H7 (cell line): ENCODE data around the gene SUSD3. TPM values are rescaled to one million over a fixed set of nuclear protein-coding genes. Genes with fewer than 3 reads are reported as not detected.

Experiments used
- DNase-seq: peaks from one replicate; pipeline ENCODE4 v3.0.0; 2012
- H3K27me3 ChIP-seq: 2 replicates; pipeline ENCODE4 v1.6.0; 2011; ENCODE audit warnings: mild to moderate bottlenecking, low read length; ENCODE audit not compliant: control insufficient read depth, insufficient read depth
- H3K36me3 ChIP-seq: replicated peaks from 2 replicates; pipeline ENCODE4 v1.5.1; 2011; ENCODE audit warnings: low read length; ENCODE audit not compliant: control insufficient read depth, insufficient read depth
- H3K4me3 ChIP-seq: 2 replicates; pipeline ENCODE4 v1.5.1; 2011; ENCODE audit warnings: low read depth, mild to moderate bottlenecking, control low read depth, low read length, moderate library complexity; ENCODE audit not compliant: insufficient read depth
- total RNA-seq: library from RNA; depleted of rRNA; stranded (reverse); fragments of >200 nt; shearing (Covaris generic); gene quantifications from 2 replicates; pipeline ENCODE4 v1.2.3, GENCODE V29; 2014

Gene SUSD3
- total RNA-seq, 1 experiment from 2014 or later = 20.3 TPM

GRCh38 chr9:93054758-93055704, 3.5 kb upstream of the SUSD3 start:
- no peaks in the 10 kb centered on the region for H3K36me3 ChIP-seq
- peaks cover 1% of the 10 kb centered on the region; the same call in 1 of the 2 replicates for H3K27me3 ChIP-seq
- DNase-seq = no peak
- no peak overlapping the region for H3K4me3 ChIP-seq

- Histone ChIP-seq H3K27me3 (peaks cover 1% of the 10 kb centered on the region; the same call in 1 of the 2 replicates), H3K36me3 (no peaks in the 10 kb centered on the region), H3K4me3 (no peak overlapping the region)
- DNase-seq = peak; percentile 82
These were observed 1.3 kb upstream of the SUSD3 start for GRCh38 chr9:93057042-93057702.

- no peaks in the 10 kb centered on the region for H3K36me3 ChIP-seq
- peak; percentile 64 for DNase-seq
- H3K27me3 ChIP-seq = peaks cover 1% of the 10 kb centered on the region; the same call in 1 of the 2 replicates
- H3K4me3 ChIP-seq = no peak overlapping the region
These were observed 672 bp upstream of the SUSD3 start for GRCh38 chr9:93057703-93058354.

- H3K36me3 ChIP-seq = no peaks in the 10 kb centered on the region
- peak overlapping the region; percentile 61 for H3K4me3 ChIP-seq
- peak; percentile 80 for DNase-seq
- peaks cover 1% of the 10 kb centered on the region; the same call in 1 of the 2 replicates for H3K27me3 ChIP-seq
These were observed 662 bp downstream of the SUSD3 start for GRCh38 chr9:93059011-93059714.

- DNase-seq = peak; percentile 69
These were observed 1.4 kb downstream of the SUSD3 start for GRCh38 chr9:93059715-93060578.

GRCh38 chr9:93060746-93061259, 2.3 kb downstream of the SUSD3 start:
- DNase-seq = no peak
- Histone ChIP-seq H3K27me3 (peaks cover 1% of the 10 kb centered on the region; the same call in 1 of the 2 replicates), H3K4me3 (no peak overlapping the region), H3K36me3 (no peaks in the 10 kb centered on the region)

More at GRCh38 chr9:93059715-93060578, 1.4 kb downstream of the SUSD3 start:
- Histone ChIP-seq H3K27me3 (peaks cover 1% of the 10 kb centered on the region; the same call in 1 of the 2 replicates), H3K4me3 (no peak overlapping the region), H3K36me3 (no peaks in the 10 kb centered on the region)

- DNase-seq = no peak
- no peak overlapping the region for H3K4me3 ChIP-seq
- H3K27me3 ChIP-seq = peaks cover 1% of the 10 kb centered on the region; the same call in 1 of the 2 replicates
- no peaks in the 10 kb centered on the region for H3K36me3 ChIP-seq
These were observed 2.8 kb downstream of the SUSD3 start for GRCh38 chr9:93061260-93061751.

GRCh38 chr9:93061791-93062763, 3.6 kb downstream of the SUSD3 start:
- Histone ChIP-seq H3K36me3 (no peaks in the 10 kb centered on the region), H3K27me3 (peaks cover 1% of the 10 kb centered on the region; the same call in 1 of the 2 replicates), H3K4me3 (no peak overlapping the region)
- peak; percentile 86 for DNase-seq

- Histone ChIP-seq H3K4me3 (no peak overlapping the region), H3K36me3 (no peaks in the 10 kb centered on the region), H3K27me3 (no peaks in the 10 kb centered on the region; the same call in 1 of the 2 replicates)
- DNase-seq = no peak
These were observed 6.1 kb downstream of the SUSD3 start for GRCh38 chr9:93064392-93065134.

GRCh38 chr9:93065135-93065720, 6.7 kb downstream of the SUSD3 start:
- Histone ChIP-seq H3K4me3 (no peak overlapping the region), H3K36me3 (no peaks in the 10 kb centered on the region), H3K27me3 (no peaks in the 10 kb centered on the region)
- DNase-seq = no peak

- Histone ChIP-seq H3K36me3 (no peaks in the 10 kb centered on the region), H3K27me3 (no peaks in the 10 kb centered on the region), H3K4me3 (no peak overlapping the region)
- no peak for DNase-seq
These were observed 8.6 kb downstream of the SUSD3 start for GRCh38 chr9:93066978-93067603.
